AG08396 (cell line): ENCODE measurements around the gene CHSY1.
A peak's percentile ranks its signal among the peaks of the same experiment; 100 is the strongest.

Experiments used
- DNase-seq: peaks from one replicate; pipeline ENCODE4 v3.0.0; 2012; ENCODE audit warnings: low spot score, mixed read lengths

Gene CHSY1

DNA sequence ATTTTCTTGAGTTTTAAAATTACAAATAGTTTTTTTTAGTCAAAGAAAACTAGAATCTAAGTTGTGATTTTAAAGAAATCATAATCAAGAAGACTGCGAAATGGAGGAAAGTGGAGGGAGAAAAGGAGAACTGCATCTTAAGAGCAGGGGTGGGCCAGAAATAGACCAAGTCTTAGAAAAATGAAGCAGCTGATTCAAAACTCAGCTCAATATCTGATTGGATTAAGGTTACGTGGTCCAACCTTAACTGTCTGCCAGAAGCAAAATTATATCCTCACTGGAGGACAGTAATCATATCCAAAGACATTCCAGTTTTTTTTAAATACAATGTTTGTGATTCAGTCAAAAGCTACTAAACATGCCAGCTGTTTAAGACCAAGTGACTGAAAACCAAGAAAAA, 41.4 kb downstream of the CHSY1 start:
- no peak for DNase-seq

DNA sequence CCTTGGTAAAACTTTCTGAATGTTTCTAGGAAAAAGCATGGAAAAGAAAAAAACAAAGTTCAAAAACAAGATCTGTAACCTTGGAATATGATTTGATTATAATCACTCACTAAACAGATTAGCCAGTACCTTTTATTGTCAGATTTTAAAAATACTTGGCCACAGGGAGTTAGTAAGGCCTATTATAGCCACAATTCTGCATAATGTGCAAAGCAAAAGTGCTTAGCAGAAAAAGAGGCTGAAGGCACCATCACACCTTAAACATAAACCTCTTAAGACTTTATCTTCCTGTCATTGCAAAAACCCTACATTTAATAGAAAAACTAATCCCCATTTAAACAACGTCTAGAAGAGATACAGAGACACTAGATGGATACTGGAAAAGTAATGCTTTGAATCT, 41.8 kb downstream of the CHSY1 start:
- no peak for DNase-seq

- no peak for DNase-seq
These were observed 42.5 kb downstream of the CHSY1 start for GRCh38 chr15:101209285-101209845.

DNA sequence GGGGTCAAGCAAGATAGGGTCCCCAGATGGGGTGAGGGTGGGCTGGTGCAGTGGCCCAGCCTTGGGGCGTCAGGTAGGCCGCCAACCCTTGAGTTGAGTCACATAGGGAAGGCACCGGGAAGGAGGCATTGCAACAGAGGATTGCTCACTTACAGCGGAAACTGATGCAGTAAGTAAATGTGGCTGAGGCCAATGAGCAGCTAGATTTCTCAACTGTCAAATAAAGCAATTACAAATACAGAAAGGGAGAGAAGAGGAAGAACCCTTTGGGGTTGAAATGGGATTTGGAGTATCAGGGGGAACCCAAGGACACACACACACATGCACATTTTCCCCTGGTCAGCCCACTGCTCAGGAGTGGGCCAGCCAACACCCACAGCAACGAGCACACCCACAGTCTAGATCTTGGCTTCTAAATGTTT, 44.0 kb downstream of the CHSY1 start:
- no peak for DNase-seq

GRCh38 chr15:101206176-101206591, 45.7 kb downstream of the CHSY1 start:
- peak; percentile 47 for DNase-seq

GRCh38 chr15:101204739-101205535, 46.9 kb downstream of the CHSY1 start:
- no peak for DNase-seq

DNA sequence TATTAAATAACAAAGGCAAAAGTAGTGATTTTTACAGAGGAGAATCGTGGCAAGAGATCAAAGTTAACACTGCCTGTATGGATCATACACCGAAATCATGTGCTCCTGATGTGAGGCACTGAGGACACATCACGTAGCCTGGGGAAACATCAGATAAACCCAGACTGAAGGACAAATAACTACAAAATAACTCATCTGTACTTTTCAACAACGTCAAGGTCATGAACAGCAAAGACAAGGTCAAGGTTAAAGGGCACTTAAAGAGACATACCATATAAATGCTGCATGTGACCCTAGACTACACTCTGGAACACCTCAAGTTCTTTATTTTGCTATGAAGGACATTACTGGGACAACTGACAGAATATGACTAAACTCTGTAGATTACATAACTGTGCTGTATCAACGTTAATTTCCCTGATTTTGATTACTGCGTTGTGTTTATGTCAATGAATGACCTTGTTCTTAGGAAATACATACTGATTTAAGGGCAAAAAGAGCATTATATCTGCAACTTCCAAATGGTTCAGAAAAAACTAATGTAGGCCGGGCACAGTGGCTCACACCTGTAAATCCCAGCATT, 48.1 kb downstream of the CHSY1 start:
- no peak for DNase-seq

GRCh38 chr15:101203029-101203573, 48.7 kb downstream of the CHSY1 start:
- no peak for DNase-seq

GRCh38 chr15:101201411-101202174, 50.3 kb downstream of the CHSY1 start:
- DNase-seq, result peak; percentile 87

- DNase-seq, result no peak
These were observed 51.7 kb downstream of the CHSY1 start for GRCh38 chr15:101200181-101200580.

DNA sequence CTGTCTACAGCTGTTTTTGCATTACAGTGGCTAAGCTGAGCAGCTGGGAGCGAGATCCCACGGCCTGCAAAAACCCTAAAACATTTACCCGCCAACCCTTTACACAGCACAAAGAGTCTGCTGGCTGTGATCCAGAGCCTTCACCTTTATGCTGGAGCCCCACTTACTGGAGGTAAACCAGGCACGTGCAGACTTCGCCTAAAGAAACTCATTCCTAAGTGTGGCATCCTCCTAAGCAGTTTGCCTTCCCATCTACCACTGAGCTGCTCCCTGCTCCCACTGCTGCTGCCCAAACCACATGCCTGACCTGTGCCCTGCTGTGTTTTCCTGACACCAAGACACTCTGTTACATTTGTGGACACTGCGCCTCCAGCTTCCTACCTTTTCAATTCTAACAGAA, 53.0 kb downstream of the CHSY1 start:
- no peak for DNase-seq

- DNase-seq, result no peak
These were observed 53.7 kb downstream of the CHSY1 start for GRCh38 chr15:101198031-101198575.

DNA sequence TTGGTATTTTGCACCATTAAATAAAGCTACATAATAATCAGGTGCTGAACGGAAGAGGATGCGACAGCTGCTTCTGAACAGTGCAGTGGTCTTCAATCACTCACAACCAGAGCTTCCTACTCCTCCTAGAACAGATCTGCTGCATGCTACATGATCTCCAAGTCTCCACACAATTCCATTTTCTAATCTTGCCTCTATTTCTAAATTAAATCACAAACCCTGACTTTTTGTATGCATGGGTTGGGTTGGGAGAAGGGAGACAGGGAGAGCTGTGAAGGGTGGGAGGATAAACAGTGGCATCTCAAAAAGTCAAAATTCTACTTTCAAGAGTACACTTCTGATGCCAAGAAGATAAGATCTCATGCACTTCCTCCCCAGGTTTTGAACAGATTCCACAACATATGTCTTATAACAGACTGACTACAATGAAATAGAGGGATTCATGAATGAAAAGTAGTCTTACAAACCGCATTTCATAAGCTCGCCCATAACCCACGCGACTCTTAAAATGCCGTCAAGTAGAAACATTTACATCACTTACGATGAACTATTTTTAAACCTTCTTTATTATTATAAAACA, 57.2 kb downstream of the CHSY1 start:
- no peak for DNase-seq

- DNase-seq, result no peak
These were observed 57.9 kb downstream of the CHSY1 start for GRCh38 chr15:101193806-101194545.

DNA sequence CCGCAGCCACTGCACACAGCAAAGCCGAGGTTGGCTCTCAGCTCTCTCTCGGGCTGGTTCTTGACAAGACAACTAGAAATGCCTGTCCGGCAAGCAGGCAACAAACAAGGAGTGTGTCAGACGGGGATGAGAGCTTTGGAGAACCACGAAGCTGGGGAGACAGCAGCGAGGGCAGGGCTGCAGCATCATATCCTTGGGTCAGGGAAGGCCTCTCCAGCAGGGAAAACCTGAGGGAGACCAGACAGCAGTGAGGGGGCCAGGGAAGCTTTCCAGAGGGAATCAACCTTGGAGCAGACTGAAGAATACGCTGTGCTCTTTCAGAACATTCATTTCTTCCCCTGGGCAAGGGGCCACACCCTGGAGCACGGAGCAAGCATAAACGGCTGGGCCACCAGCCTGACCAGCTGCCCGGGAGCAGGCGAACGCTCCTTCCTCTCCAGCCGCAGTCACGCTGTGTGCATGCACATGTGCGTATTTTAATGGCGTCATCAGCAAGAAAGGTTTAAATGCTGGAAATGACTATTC, 58.7 kb downstream of the CHSY1 start:
- DNase-seq, result no peak

GRCh38 chr15:101192081-101192480, 59.8 kb downstream of the CHSY1 start:
- DNase-seq, result no peak

DNA sequence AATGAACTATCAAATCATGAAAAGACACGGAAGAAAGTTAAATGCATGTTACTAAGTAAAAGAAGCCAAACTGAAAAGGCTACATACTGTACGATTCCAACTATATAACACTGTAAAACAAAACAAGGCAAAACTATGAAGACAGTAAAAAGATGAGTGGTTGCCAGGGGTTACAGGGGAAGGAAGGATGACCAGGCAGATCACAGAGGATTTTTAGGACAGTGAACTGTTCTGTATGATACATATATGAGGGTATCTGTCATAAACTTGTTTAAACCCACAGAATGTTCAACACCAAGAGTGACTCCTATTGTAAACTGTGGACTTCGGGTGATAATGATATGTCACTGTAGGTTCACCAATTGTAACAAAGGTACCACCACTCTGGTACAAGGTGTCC, 60.6 kb downstream of the CHSY1 start:
- no peak for DNase-seq

DNA sequence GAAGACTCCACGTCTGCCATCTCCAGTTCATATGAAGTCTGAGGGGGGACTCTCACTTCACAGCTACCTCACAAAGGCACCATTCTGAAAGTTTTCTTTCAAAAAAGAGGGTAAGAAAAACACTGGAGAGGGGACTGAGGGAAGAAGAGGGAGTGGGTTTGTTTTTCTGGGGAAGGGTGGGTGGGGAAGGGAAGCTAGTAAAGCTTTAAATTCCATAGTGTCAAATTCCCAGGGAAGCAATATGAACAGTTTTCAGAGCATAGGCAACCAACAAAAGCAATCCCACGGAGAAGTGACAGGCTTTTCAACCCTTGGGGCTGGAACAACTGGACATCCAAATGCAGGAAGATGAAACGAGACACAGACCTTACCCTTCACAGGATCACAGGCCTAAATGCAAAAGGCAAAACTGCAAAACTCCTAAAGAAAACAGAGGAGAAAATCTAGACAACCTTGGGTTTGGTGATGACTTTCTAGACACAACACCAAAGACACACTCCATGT, 61.7 kb downstream of the CHSY1 start:
- no peak for DNase-seq

GRCh38 chr15:101189409-101190091, 62.3 kb downstream of the CHSY1 start:
- no peak for DNase-seq
